Stimulated activated CD8-positive, alpha-beta memory T cell treated with anti-CD3 and anti-CD28 coated beads, Interleukin-7, amount 100 ng/mL, for 24 hours (primary cell): ENCODE results near the gene DSTN.

Experiments used
- DNase-seq: peaks from one replicate; pipeline ENCODE4 v3.0.0-alpha.2; 2020; ENCODE audit warnings: low read depth

The DSTN gene

GRCh38 chr20:17569616-17570346, at the start of gene DSTN:
Gene DSTN, plus strand, starts transcription at chr20:17570075. Its CDS starts 134 bp downstream, at chr20:17570209.
- DNase-seq, result peak; percentile 72

DNA sequence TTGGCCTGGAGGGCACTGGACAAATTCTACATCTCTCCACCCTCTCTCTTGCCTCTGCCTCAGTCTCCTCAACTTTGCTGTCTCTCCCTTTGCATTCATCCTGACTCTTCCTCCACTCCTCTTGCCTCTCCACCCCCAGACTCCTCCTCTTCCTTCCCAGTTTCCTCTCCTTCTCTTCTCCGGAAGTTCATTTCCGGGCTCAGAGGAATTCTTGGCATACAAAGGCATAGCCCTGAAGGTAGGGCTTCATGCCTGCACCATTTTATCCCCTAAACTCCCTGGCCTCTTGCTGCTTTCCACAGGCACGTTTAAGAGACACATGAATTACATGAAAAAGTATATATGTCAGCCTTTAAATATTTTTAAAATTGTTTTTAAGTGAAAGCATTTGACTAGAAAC, 49.3 kb upstream of the DSTN start:
- DNase-seq, result no peak

- DNase-seq, result no peak
These were observed 47.3 kb upstream of the DSTN start for GRCh38 chr20:17522528-17522927.

GRCh38 chr20:17523326-17523725, 46.5 kb upstream of the DSTN start:
- DNase-seq, result no peak

DNA sequence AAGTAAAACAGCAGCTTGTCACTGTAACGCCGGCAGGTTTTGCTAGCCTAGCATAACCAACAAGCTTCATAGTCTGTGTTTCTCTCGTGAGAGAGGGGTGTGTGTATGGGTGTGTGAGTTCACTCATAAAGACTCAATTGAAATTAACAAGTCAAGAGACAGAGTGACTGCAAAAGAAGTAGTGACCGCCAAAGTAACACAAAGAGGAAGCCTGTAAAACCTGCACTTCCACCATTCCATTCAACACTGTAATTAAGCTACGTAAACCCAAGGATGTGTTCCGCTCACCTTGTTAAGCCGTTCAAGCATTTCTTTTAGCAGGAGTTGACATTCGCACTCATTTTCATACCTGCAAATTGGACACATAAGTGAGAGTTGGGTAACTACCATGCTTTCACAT, 45.3 kb upstream of the DSTN start:
- no peak for DNase-seq

DNA sequence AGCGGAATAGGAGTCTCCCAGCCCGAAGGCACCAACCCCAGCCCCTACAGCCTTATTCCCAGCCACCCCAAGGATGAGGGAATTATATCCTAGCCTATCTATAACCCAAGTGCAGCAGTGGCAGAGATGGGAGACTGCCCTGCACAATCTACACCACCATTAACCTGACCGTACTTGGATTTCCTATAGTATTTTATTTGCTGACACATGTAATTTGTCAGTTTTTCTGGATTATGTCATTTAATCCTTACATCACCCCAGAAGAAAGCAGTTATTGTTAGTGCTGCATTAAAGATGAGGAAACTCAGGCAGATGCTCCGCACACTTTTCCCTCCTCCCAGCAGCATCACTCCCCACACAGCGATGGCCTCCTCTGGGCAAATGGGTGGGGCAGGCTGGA, 44.7 kb upstream of the DSTN start:
- no peak for DNase-seq

GRCh38 chr20:17525650-17526049, 44.2 kb upstream of the DSTN start:
- no peak for DNase-seq

DNA sequence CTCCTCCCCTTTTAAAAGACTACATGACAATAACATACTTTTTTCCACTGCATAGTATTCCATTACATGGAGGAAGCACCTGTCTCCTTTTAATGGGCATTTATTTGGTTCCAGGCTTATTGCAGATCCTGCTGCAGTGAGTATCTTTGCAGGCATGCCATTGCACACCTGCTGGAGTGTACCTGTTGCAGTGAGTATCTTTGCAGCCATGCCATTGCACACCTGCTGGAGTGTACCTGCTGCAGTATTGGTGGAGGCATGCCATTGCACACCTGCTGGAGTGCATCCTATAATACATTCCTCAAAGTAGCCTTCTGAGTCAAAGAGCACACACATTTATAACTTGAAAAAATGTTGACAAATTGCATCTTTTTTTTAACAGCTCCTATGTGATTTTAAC, 40.3 kb upstream of the DSTN start:
- no peak for DNase-seq

DNA sequence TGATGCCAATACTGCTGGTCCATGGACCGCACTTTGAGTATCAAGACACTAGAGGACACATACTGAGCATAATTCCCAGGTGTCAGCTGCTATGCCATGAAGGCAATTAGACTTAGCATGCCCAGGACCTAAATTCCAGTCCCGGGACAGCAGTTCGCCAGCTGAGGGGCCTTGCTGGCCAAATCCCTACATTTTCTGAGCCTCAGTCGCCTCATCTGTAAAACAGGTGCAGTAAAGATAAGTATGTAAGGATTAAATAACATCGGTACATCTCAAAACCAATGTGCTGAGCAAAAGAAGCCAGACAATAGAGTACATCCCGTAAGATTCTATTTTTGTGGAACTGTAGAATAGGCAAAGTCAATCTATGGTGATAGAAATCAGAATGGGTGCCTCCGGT, 39.7 kb upstream of the DSTN start:
- DNase-seq, result no peak

DNA sequence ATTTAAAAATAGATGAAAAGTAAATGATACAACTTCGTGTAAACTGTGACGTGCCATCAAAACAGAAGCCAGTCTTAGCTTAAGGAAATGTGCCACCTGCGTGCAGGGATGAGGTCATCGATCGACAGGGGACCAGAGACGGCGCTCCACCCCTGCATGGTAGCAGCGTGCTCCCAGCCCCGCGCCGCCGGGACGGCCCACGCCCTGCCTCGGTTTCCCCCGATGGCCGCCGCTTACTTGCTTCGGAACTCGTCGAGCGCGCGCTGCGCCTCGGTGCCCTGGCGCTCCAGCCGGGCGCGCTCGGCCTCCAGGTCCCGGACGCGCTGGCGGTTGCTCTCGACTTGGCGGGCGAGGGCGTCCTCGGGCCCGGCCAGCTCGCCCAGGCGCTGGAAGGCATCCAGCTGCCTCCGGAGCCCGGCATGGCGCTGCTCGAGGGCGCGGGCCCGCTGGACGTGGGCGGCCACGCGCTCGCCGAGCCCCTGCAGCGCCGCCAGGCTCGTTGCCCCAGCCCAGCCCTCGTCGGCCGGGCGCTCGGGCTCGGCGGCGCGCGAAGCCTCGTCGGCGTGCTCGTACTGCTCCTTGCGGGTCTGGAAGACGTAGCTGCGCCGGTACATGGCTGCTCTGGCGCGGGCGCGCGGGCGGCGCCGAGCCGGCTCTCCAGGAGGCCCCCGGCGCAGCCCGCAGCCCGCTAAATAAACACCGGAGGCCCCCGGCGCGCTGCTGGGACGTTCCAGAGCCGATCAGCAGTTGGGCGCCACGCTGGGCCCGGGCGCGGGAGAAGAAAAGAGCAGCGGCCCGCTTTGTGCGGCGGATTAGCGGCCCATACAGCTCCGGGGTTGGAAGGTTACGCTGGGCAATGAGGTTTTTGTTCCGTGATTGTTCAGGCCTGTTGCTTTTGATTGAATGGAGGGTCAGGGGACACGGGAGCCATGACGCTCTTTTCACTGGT, 38.9 kb upstream of the DSTN start, which contains the start of gene BFSP1:
TSS of gene BFSP1 (minus strand) at position 664 of the 949 bp plus-strand sequence. CDS start at position 614, 50 bp downstream.
- DNase-seq, result peak; percentile 11

DNA sequence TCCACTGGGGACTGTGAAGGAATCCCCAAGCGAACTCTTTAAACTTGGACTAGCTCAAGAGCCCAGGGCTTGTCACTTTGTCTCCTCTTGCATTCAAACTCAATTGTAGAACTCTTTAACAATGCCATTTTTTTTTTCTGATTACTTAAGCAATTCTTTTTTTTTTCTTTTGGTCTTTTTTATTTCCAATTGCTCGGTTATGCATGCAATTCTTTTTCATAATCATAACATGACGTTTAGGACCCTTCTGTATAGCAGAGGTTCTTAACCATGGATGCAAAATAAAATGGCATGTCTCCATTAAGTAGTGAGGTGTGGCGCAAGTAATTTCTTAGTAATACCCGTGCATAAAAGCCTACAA, 38.2 kb upstream of the DSTN start:
- no peak for DNase-seq

DNA sequence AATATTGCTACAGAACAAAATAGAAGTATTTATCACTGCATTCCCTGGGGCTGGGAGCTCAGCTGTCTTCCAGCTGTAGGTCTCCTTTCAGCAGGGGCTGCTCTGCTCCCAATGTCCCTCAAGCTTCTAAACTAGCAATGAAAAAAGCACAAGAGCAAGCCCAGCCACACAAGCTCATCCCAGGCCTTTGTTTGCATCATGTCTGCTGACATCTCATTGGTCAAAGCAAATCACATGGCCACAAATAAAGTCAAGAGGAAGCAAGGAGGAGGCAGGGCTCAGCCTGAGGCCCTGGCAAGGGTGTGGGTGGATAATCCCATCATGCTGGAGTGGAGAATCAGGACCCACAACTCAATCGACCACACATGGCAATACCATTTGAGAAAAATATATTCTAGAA, 36.5 kb upstream of the DSTN start:
- DNase-seq, result no peak

GRCh38 chr20:17534077-17534476, 35.8 kb upstream of the DSTN start:
- DNase-seq, result no peak

DNA sequence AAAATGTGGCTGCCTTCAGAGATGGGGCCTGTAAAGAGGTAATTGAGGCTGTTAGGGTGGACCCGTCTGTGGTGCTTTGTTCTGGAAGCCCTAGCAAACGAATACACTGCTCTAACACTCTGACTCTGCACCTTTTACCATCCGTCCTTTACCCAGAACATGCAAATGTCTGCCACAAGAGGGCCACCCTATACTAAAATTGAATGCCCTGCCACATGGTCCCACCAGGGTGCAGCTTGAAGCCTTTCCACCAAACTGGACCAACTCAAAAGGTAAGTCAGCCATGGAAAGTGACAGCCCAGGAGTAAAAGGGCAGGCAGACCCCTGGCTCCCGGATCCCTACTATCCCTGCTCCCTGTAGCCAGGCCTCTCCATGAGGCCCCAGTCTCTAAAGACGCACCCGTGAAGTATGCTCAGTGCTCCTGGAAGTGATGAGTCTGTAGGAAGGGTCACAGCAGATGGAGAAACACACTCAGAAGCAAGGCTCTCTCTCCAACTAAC, 32.9 kb upstream of the DSTN start:
- peak; percentile 37 for DNase-seq

GRCh38 chr20:17537959-17538358, 31.9 kb upstream of the DSTN start:
- DNase-seq, result no peak

- no peak for DNase-seq
These were observed 31.2 kb upstream of the DSTN start for GRCh38 chr20:17538517-17539170.

DNA sequence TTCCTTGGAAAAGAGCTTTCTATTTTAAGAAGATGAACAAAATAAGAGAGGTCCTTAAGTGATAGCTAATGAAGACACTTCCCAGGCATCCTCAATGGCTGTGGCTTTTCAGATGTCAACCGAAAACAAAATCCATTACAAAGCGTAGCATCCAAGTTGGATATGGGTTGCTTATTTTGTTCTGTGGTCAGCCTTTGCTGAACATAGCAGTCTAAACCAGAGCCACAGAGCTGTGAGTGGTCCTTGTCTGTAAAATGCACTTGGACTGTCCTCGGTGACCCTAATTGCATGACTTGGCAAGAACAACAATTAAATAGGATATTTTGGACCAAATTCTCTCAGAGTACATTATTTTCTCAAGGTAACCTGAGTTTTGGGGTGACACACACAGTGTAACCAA, 28.3 kb upstream of the DSTN start:
- DNase-seq, result no peak

- DNase-seq, result no peak
These were observed 27.9 kb upstream of the DSTN start for GRCh38 chr20:17541996-17542395.

- DNase-seq, result no peak
These were observed 27.4 kb upstream of the DSTN start for GRCh38 chr20:17542481-17542880.

GRCh38 chr20:17542993-17543412, 26.9 kb upstream of the DSTN start:
- DNase-seq, result no peak

GRCh38 chr20:17543531-17544131, 26.2 kb upstream of the DSTN start:
- DNase-seq, result no peak

- DNase-seq, result no peak
These were observed 24.7 kb upstream of the DSTN start for GRCh38 chr20:17545127-17545526.
